ENCODE measurements around the gene WAPL.

The WAPL gene

GRCh38 chr10:86498598-86498997 lies 23.0 kb downstream of the WAPL start:
- Histone ChIP-seq H3K4me3 (ENCODE audit: low read length) (no peak overlapping the region), H3K36me3 (ENCODE audit: control insufficient read depth, insufficient read depth, low read length, severe bottlenecking) (peaks cover 68% of the 10 kb centered on the region), H3K9ac (ENCODE audit: low read length) (no peak overlapping the region), H3K27me3 (replicated peaks; ENCODE audit: control insufficient read depth, insufficient read depth, low read length) (no peaks in the 10 kb centered on the region), H3K4me1 (ENCODE audit: control insufficient read depth, insufficient read depth, low read length) (peaks cover 18% of the 10 kb centered on the region), H3K9me3 (ENCODE audit: control insufficient read depth, low read length) (no peaks in the 10 kb centered on the region)
- no peak for DNase-seq (ENCODE audit: low read depth)

DNA sequence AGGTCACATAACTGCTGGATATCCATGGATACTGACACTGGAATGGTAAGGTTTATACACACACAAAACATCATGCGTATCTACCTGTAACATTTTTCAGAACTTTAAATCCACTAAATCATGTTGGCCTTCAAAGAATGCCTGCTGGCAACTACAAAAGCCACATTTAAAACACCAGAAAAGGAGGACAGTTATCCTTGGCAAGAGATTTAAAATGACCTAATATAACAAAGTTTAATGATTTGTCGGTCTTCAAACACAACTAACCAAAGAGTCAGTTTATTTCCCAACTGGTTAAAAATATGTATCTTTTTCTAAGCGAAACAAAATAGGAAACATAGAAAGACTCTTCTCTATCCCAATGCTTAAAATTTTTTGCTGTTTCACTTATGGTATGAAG lies 24.0 kb downstream of the WAPL start:
- Histone ChIP-seq H3K4me3 (ENCODE audit: low read length) (no peak overlapping the region), H3K27me3 (replicated peaks; ENCODE audit: control insufficient read depth, insufficient read depth, low read length) (no peaks in the 10 kb centered on the region), H3K36me3 (ENCODE audit: control insufficient read depth, insufficient read depth, low read length, severe bottlenecking) (peaks cover 65% of the 10 kb centered on the region), H3K4me1 (ENCODE audit: control insufficient read depth, insufficient read depth, low read length) (peaks cover 18% of the 10 kb centered on the region), H3K9me3 (ENCODE audit: control insufficient read depth, low read length) (no peaks in the 10 kb centered on the region), H3K9ac (ENCODE audit: low read length) (no peak overlapping the region)
- peak; percentile 15 for DNase-seq (ENCODE audit: low read depth)

DNA sequence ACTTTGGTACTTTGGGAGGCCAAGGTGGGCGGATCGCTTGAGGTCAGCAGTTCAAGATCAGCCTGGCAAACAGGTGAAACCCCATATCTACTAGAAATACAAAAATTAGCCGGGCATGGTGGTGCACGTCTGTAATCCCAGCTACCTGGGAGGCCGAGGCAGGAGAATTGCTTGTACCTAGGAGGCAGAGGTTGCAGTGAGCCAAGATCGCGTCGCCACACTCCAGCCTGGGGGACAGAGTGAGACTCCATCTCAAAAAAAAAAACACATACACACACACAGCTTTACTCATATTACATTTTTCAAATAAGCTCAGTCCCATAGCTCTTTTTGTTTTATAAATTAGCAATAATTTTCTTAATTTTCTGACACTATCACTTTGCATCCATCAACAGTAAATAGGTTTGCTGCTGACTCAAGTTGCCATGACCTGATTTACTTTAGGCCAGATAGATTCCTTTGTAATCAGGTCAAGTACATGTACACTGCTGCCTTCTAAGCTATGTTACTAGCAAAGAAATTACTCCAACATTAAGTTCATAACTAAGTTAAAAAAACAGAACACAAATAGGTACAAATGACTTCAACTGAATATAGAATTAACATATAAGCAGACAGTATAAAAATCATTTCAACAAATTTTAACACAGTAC lies 31.5 kb downstream of the WAPL start:
- Histone ChIP-seq H3K27me3 (replicated peaks; ENCODE audit: control insufficient read depth, insufficient read depth, low read length) (no peaks in the 10 kb centered on the region), H3K36me3 (ENCODE audit: control insufficient read depth, insufficient read depth, low read length, severe bottlenecking) (peaks cover 46% of the 10 kb centered on the region), H3K9me3 (ENCODE audit: control insufficient read depth, low read length) (no peaks in the 10 kb centered on the region), H3K4me1 (ENCODE audit: control insufficient read depth, insufficient read depth, low read length) (peaks cover 5% of the 10 kb centered on the region), H3K9ac (ENCODE audit: low read length) (no peak overlapping the region), H3K4me3 (ENCODE audit: low read length) (no peak overlapping the region)
- DNase-seq (ENCODE audit: low read depth), result no peak

- Histone ChIP-seq H3K4me3 (ENCODE audit: low read length) (no peak overlapping the region), H3K36me3 (ENCODE audit: control insufficient read depth, insufficient read depth, low read length, severe bottlenecking) (peaks cover 42% of the 10 kb centered on the region), H3K4me1 (ENCODE audit: control insufficient read depth, insufficient read depth, low read length) (peaks cover 5% of the 10 kb centered on the region), H3K27me3 (replicated peaks; ENCODE audit: control insufficient read depth, insufficient read depth, low read length) (no peaks in the 10 kb centered on the region), H3K9ac (ENCODE audit: low read length) (no peak overlapping the region), H3K9me3 (ENCODE audit: control insufficient read depth, low read length) (no peaks in the 10 kb centered on the region)
- DNase-seq (ENCODE audit: low read depth), result no peak
Measured at GRCh38 chr10:86489071-86489810, 32.4 kb downstream of the WAPL start.

DNA sequence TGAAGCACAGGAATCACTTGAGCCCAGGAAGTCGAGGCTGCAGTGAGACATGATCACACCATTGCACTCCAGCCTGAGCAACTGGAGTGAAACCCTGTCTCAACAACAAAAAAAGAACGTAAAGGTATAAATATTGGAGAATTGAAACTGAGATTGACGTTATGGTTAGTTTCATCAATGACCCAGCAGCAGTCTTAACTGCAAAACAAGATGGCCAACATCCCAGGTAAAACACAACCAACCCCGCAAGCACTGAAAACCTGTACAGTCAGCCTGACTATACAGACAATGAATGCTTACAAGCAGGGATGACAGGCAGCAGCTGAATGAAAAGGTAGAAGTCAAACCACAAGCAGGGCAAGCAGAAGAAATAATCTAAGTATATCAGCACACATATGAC lies 34.7 kb downstream of the WAPL start:
- H3K4me3 ChIP-seq (ENCODE audit: low read length), result no peak overlapping the region
- H3K9ac ChIP-seq (ENCODE audit: low read length), result no peak overlapping the region
- H3K9me3 ChIP-seq (ENCODE audit: control insufficient read depth, low read length), result no peaks in the 10 kb centered on the region
- DNase-seq (ENCODE audit: low read depth), result no peak
- H3K27me3 ChIP-seq (replicated peaks; ENCODE audit: control insufficient read depth, insufficient read depth, low read length), result no peaks in the 10 kb centered on the region
- H3K36me3 ChIP-seq (ENCODE audit: control insufficient read depth, insufficient read depth, low read length, severe bottlenecking), result peaks cover 46% of the 10 kb centered on the region
- H3K4me1 ChIP-seq (ENCODE audit: control insufficient read depth, insufficient read depth, low read length), result peaks cover 5% of the 10 kb centered on the region

DNA sequence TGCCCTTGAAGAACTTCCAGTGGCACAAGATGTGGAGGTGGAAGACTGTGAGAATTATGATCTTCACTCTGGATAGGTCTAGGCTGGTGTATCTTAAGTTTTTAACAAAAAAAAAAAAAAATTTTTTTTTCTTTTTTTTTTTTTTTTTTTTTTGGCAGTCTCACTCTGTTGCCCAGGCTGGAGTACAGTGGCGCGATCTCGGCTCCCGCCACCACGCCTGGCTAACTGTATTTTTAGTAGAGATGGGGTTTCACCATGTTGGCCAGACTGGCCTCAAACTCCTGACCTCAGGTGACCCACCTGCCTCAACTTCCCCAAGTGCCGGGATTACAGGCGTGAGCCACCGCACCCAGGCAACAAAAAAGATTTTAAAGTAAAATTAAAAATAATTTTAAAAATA lies 37.9 kb downstream of the WAPL start:
- DNase-seq (ENCODE audit: low read depth), result no peak

GRCh38 chr10:86481761-86482160 lies 39.8 kb downstream of the WAPL start:
- no peaks in the 10 kb centered on the region for H3K4me1 ChIP-seq (ENCODE audit: control insufficient read depth, insufficient read depth, low read length)
- no peak overlapping the region for H3K9ac ChIP-seq (ENCODE audit: low read length)
- H3K4me3 ChIP-seq (ENCODE audit: low read length), result no peak overlapping the region
- peaks cover 28% of the 10 kb centered on the region for H3K36me3 ChIP-seq (ENCODE audit: control insufficient read depth, insufficient read depth, low read length, severe bottlenecking)
- DNase-seq (ENCODE audit: low read depth), result peak; percentile 20
- H3K27me3 ChIP-seq (replicated peaks; ENCODE audit: control insufficient read depth, insufficient read depth, low read length), result no peaks in the 10 kb centered on the region
- no peaks in the 10 kb centered on the region for H3K9me3 ChIP-seq (ENCODE audit: control insufficient read depth, low read length)

More for the DNA sequence above, 37.9 kb downstream of the WAPL start:
- no peak overlapping the region for H3K9ac ChIP-seq (ENCODE audit: low read length)
- H3K27me3 ChIP-seq (replicated peaks; ENCODE audit: control insufficient read depth, insufficient read depth, low read length), result no peaks in the 10 kb centered on the region
- H3K36me3 ChIP-seq (ENCODE audit: control insufficient read depth, insufficient read depth, low read length, severe bottlenecking), result peaks cover 39% of the 10 kb centered on the region
- H3K9me3 ChIP-seq (ENCODE audit: control insufficient read depth, low read length), result no peaks in the 10 kb centered on the region
- H3K4me1 ChIP-seq (ENCODE audit: control insufficient read depth, insufficient read depth, low read length), result no peaks in the 10 kb centered on the region
- H3K4me3 ChIP-seq (ENCODE audit: low read length), result no peak overlapping the region

DNA sequence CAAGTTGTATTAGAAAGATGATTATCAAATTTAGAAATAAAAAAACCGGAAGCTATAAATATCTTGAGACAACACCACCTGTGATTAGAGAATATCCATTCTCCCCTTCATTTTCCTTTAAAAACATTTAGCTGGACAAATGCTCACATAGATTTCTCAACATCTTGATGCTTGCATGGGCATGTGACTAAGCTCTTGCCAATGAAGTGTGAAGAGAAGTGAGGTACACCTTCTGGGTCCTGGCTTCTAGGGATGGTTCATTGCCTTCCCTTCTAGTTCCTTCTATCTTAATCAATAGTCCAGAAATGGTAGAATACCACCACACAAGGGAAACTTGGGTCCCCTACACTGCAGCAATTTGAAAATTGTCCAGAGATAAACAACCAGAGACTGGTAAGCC lies 41.0 kb downstream of the WAPL start:
- Histone ChIP-seq H3K4me1 (ENCODE audit: control insufficient read depth, insufficient read depth, low read length) (no peaks in the 10 kb centered on the region), H3K9ac (ENCODE audit: low read length) (no peak overlapping the region), H3K9me3 (ENCODE audit: control insufficient read depth, low read length) (no peaks in the 10 kb centered on the region), H3K27me3 (replicated peaks; ENCODE audit: control insufficient read depth, insufficient read depth, low read length) (no peaks in the 10 kb centered on the region), H3K4me3 (ENCODE audit: low read length) (no peak overlapping the region), H3K36me3 (ENCODE audit: control insufficient read depth, insufficient read depth, low read length, severe bottlenecking) (peaks cover 27% of the 10 kb centered on the region)
- DNase-seq (ENCODE audit: low read depth), result no peak

GRCh38 chr10:86472061-86472460 lies 49.5 kb downstream of the WAPL start:
- Histone ChIP-seq H3K4me3 (ENCODE audit: low read length) (no peak overlapping the region), H3K9me3 (ENCODE audit: control insufficient read depth, low read length) (no peaks in the 10 kb centered on the region), H3K36me3 (ENCODE audit: control insufficient read depth, insufficient read depth, low read length, severe bottlenecking) (peaks cover 63% of the 10 kb centered on the region), H3K9ac (ENCODE audit: low read length) (no peak overlapping the region), H3K27me3 (replicated peaks; ENCODE audit: control insufficient read depth, insufficient read depth, low read length) (no peaks in the 10 kb centered on the region), H3K4me1 (ENCODE audit: control insufficient read depth, insufficient read depth, low read length) (peaks cover 5% of the 10 kb centered on the region)
- DNase-seq (ENCODE audit: low read depth), result no peak

DNA sequence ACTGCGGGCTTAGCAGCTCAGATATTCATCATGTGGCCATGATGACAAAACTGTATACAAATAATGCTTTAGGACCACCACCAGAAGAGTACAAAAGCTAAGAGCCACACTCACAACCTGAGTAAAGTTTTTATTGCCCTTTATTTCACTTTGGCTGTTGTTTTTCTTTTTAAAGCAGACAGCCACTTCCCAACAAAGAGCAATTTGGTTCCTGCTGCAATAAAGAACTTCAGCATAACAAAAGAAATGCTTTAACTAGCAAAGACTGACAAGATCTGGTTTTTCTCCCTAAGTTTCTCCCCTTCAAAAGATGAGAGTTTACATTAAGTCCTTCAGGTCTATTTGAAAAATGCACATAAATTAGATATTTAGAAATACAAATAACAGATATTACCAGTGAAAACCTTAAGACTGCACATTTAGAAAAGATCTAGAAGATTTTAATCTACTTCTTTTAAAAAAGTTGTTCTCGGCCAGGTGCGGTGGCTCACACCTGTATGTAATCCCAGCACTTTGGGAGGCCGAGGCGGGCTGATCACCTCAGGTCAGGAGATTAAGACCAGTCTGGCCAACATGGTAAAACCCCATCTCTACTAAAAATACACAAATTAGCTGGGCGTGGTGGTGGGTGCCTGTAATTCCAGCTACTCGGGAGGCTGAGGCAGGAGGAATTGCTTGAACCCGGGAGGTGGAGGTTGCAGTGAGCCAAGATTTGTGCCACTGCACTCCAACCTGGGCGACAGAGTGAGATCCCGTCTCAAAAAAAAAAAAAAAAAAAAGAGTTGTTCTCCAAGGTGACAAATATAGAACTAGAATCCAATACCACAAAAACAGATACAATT lies 59.4 kb downstream of the WAPL start:
- Histone ChIP-seq H3K4me3 (ENCODE audit: low read length) (no peak overlapping the region), H3K9me3 (ENCODE audit: control insufficient read depth, low read length) (no peaks in the 10 kb centered on the region), H3K4me1 (ENCODE audit: control insufficient read depth, insufficient read depth, low read length) (no peaks in the 10 kb centered on the region), H3K27me3 (replicated peaks; ENCODE audit: control insufficient read depth, insufficient read depth, low read length) (no peaks in the 10 kb centered on the region), H3K36me3 (ENCODE audit: control insufficient read depth, insufficient read depth, low read length, severe bottlenecking) (peaks cover 90% of the 10 kb centered on the region), H3K9ac (ENCODE audit: low read length) (no peak overlapping the region)
- DNase-seq (ENCODE audit: low read depth), result no peak

DNA sequence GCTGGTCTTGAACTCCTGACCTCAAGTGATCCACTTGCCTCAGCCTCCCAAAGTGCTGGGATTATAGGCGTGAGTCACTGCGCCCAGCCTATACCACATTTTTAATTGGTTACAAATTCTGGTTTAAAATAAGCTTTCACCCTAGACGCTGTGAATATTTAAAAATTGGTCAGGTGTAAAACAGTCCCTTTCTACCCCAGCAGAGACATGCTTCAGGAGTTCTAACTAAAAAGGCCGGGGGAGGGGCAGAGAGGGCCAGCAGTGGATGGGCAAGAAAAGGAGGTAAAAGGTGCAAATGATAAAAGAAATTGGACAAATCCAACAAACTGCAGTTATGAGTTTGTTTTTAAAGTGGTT lies 70.0 kb downstream of the WAPL start:
- Histone ChIP-seq H3K4me1 (ENCODE audit: control insufficient read depth, insufficient read depth, low read length) (peaks cover 8% of the 10 kb centered on the region), H3K9ac (ENCODE audit: low read length) (no peak overlapping the region), H3K4me3 (ENCODE audit: low read length) (no peak overlapping the region), H3K36me3 (ENCODE audit: control insufficient read depth, insufficient read depth, low read length, severe bottlenecking) (peaks cover 72% of the 10 kb centered on the region), H3K27me3 (replicated peaks; ENCODE audit: control insufficient read depth, insufficient read depth, low read length) (no peaks in the 10 kb centered on the region), H3K9me3 (ENCODE audit: control insufficient read depth, low read length) (no peaks in the 10 kb centered on the region)
- DNase-seq (ENCODE audit: low read depth), result no peak
